Measurements from ENCODE around the gene SPARCL1. TPM values are rescaled to one million over a fixed set of nuclear protein-coding genes. Genes with fewer than 3 reads are reported as not detected.
A peak's percentile ranks its signal among the peaks of the same experiment; 100 is the strongest.

Gene SPARCL1
- polyA plus RNA-seq, 2 of the 4 experiments (the other 2 are of a cell fraction): not detected

GRCh38 chr4:87524456-87524855 lies 4.7 kb downstream of the SPARCL1 start:
- FAIRE-seq: no peak
- no peak for DNase-seq (ENCODE audit: low read depth in 1 of 2, low spot score in 1 of 2)
- CTCF ChIA-PET: no interaction called here
- ATAC-seq: no peak
- H3K4me3 ChIP-seq: no peak overlapping the region
- POLR2A ChIA-PET: no interaction called here
- no peak overlapping the region for H3K4me2 ChIP-seq
- no peaks in the 10 kb centered on the region for H3K9me3 ChIP-seq
- no peak overlapping the region for H3K27ac ChIP-seq
- no peaks in the 10 kb centered on the region for H3K4me1 ChIP-seq
- TF ChIP-seq JUN (IDR thresholded peaks at IDR 0.05) (no peak), EHMT2 (IDR thresholded peaks at IDR 0.05; ENCODE audit: low read depth) (no peak), E2F6 (IDR thresholded peaks at IDR 0.05; ENCODE audit: borderline replicate concordance, low read depth) (no peak), POLR2A (IDR thresholded peaks at IDR 0.05; ENCODE audit: low read length) (no peak), EP300 (IDR thresholded peaks at IDR 0.05) (no peak), RFX5 (IDR thresholded peaks at IDR 0.05) (no peak), POLR2AphosphoS2 (conservative IDR thresholded peaks at IDR 0.05; ENCODE audit: low read length) (no peak), HOXB13 (CRISPR knock-in tag; IDR thresholded peaks at IDR 0.05; ENCODE audit: low read depth) (no peak)
- 70% methylated on average over 2 of the region's 2 CpGs for WGBS (ENCODE audit: missing lambda C conversion rate)

GRCh38 chr4:87523307-87523706 lies 5.9 kb downstream of the SPARCL1 start:
- H3K27ac ChIP-seq: no peak overlapping the region
- 80% methylated on average over 4 of the region's 4 CpGs for WGBS (ENCODE audit: missing lambda C conversion rate)
- H3K4me3 ChIP-seq: no peak overlapping the region
- no peak for FAIRE-seq
- no peak for DNase-seq (ENCODE audit: low read depth in 1 of 2, low spot score in 1 of 2)
- TF ChIP-seq MAFK (IDR thresholded peaks at IDR 0.05; ENCODE audit: partially characterized antibody) (peak; percentile 71), HOXB5 (CRISPR knock-in tag; IDR thresholded peaks at IDR 0.05) (no peak)
- H3K4me1 ChIP-seq: no peaks in the 10 kb centered on the region
- H3K4me2 ChIP-seq: no peak overlapping the region
- no peak for ATAC-seq
- ChIA-PET POLR2A (no interaction called here), CTCF (no interaction called here)
- H3K9me3 ChIP-seq: no peaks in the 10 kb centered on the region

GRCh38 chr4:87521757-87522374 lies 7.3 kb downstream of the SPARCL1 start:
- no peak for ATAC-seq
- H3K4me3 ChIP-seq: no peak overlapping the region
- H3K4me1 ChIP-seq: no peaks in the 10 kb centered on the region
- H3K27ac ChIP-seq: no peak overlapping the region
- POLR2A ChIA-PET: no interaction called here
- TF ChIP-seq E2F6 (IDR thresholded peaks at IDR 0.05; ENCODE audit: borderline replicate concordance, low read depth) (no peak), FOXS1 (CRISPR knock-in tag; IDR thresholded peaks at IDR 0.05) (no peak), BCL3 (IDR thresholded peaks at IDR 0.05) (no peak), TFCP2L1 (CRISPR knock-in tag; IDR thresholded peaks at IDR 0.05) (no peak), ZSCAN20 (CRISPR knock-in tag; IDR thresholded peaks at IDR 0.05) (no peak), TP53 (CRISPR knock-in tag; IDR thresholded peaks at IDR 0.05) (no peak), CHD4 (IDR thresholded peaks at IDR 0.05; ENCODE audit: borderline replicate concordance) (no peak), ZNF302 (CRISPR knock-in tag; IDR thresholded peaks at IDR 0.05) (no peak), JUNB (IDR thresholded peaks at IDR 0.05) (no peak), CBX8 (IDR thresholded peaks at IDR 0.05) (no peak), ESRRA (IDR thresholded peaks at IDR 0.05; ENCODE audit: borderline replicate concordance, low read length) (no peak), HES2 (IDR thresholded peaks at IDR 0.05) (no peak), KDM1A (IDR thresholded peaks at IDR 0.05; ENCODE audit: low read depth) (no peak)
- no peak for FAIRE-seq
- CTCF ChIA-PET: no interaction called here
- H3K4me2 ChIP-seq: no peak overlapping the region
- H3K9me3 ChIP-seq: no peaks in the 10 kb centered on the region
- DNase-seq (ENCODE audit: low read depth in 1 of 2, low spot score in 1 of 2): peak in 1 of 2 experiments; percentile 5
- 29% methylated on average over 3 of the region's 3 CpGs for WGBS (ENCODE audit: missing lambda C conversion rate)

All from A549 (cell line).